GM12874 (cell line): Measurements from ENCODE around the gene SPRYD4.

Experiments
- TF ChIP-seq, protein P1 (sequence below): IDR thresholded peaks from 2 replicates; pipeline ENCODE4 v1.5.1; 2011; ENCODE audit warnings: low read depth, mild to moderate bottlenecking, control low read depth, low read length, moderate library complexity; ENCODE audit not compliant: insufficient read depth

SPRYD4 gene

DNA sequence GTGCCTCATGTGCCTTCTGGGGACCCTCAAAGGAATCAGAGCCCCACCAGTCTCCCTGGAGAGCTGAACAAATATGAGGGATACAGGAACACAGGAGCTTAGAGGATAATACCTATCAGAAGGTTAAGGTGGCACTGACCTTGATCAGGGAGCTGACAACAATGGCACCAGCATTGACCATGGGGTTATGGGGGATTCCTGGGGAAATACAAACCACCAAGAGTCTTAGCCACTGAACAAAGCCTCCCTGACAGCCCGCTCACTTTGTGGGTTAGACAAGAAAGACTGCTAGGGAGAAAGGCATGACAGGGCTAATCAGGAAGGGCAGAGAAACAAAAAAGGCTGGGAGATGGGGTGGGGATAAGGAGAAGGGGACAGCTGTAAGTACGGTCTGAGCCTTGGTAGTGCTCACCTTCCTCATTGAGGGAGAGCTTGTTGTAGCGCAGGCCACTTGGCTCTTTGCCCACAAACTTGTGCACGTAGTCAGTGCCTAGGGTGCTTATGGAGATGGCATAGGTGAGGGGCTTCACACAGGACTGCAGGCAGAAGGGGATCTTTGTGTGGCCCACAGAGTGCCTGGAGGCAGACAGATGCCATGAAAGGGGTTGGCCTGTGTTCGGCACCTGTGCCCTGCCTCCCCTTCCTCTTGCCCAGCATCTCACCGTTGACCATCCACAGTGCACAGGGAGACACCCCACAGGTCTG lies 9.3 kb downstream of the SPRYD4 start:
- TF ChIP-seq, protein P1, sequence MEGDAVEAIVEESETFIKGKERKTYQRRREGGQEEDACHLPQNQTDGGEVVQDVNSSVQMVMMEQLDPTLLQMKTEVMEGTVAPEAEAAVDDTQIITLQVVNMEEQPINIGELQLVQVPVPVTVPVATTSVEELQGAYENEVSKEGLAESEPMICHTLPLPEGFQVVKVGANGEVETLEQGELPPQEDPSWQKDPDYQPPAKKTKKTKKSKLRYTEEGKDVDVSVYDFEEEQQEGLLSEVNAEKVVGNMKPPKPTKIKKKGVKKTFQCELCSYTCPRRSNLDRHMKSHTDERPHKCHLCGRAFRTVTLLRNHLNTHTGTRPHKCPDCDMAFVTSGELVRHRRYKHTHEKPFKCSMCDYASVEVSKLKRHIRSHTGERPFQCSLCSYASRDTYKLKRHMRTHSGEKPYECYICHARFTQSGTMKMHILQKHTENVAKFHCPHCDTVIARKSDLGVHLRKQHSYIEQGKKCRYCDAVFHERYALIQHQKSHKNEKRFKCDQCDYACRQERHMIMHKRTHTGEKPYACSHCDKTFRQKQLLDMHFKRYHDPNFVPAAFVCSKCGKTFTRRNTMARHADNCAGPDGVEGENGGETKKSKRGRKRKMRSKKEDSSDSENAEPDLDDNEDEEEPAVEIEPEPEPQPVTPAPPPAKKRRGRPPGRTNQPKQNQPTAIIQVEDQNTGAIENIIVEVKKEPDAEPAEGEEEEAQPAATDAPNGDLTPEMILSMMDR: no peak

DNA sequence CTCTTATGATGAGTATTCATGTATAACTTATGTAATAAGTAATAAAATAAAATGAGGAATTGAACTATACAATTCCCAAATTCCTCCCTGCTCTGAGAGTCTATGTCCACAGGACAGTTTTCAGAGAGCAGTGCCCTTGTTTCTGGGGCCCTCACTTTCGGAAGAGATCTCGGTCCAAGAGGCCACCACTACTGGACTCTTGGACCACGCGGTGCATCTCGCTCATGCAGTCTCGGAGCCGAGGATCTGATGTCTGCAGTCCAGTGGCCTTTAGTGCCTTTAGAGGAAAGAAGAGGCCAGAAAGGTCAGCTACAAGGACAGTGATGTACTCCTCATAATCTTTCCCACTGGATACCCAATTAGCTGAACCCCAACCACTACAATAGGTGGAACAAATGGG lies 11.2 kb downstream of the SPRYD4 start:
- TF ChIP-seq, protein P1: no peak

DNA sequence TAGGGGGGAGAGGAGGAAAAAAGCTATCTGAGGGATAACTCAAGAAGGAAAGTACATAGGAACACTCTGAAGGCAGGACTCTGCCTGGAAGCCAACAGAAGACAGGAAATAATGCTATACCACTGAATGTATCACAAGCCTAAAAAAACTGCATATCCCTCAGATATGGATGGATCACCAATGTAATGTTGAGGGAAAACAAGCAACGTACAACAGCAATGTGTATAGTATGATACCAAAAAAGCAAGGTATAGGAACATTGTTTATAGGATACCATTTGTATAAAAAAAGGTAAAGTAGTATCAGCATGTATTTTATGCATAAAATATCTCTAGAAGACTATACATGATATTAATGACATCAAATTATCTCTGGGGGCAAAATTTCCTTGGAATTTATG lies 16.2 kb downstream of the SPRYD4 start:
- TF ChIP-seq, protein P1: no peak

DNA sequence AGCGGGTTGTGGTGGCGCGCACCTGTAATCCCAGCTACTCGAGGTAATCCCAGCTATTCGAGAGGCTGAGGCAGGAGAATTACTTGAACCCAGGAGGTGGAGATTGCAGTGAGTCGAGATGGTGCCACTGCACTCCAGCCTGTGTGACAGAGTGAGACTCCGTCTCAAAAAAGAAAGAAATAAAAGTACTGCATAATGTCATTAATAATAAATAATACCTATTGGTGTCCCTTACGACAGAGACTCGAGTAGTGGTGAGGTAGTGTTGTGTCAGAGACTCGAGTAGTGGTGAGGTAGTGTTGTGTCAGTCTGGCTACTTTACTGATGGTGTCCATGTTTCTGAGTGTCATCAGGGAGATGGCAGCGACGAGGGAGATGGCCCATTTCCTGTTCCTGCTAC lies 18.3 kb downstream of the SPRYD4 start:
- TF ChIP-seq, protein P1: no peak

DNA sequence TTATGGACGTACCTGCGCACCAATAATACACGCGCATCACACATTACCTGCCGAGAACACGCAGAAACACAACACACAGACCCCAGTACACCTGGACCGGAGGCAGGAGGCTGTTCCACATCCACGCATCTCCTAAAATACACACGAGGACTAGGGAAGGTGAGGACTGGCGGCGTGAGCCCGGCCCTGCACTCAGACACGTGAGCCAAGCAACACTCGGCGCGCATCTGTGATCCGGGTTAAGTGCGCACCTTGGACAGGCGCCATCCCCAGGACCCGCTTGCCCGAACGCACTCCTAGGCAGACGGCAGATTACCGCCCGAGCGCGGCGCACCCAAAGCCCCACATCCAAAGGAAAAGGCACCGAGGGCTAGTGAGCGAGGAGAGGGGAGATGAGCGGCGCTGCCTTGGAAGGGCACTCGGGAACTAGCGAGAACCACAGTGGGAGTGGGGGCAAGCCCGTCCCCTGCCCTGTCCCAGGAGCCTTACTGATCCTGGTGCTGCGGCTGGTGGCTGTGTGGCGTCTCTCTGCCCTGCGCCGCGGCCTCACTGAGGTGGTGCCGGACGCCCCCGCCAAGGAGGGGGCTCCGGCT lies 19.2 kb downstream of the SPRYD4 start:
- TF ChIP-seq, protein P1: no peak

DNA sequence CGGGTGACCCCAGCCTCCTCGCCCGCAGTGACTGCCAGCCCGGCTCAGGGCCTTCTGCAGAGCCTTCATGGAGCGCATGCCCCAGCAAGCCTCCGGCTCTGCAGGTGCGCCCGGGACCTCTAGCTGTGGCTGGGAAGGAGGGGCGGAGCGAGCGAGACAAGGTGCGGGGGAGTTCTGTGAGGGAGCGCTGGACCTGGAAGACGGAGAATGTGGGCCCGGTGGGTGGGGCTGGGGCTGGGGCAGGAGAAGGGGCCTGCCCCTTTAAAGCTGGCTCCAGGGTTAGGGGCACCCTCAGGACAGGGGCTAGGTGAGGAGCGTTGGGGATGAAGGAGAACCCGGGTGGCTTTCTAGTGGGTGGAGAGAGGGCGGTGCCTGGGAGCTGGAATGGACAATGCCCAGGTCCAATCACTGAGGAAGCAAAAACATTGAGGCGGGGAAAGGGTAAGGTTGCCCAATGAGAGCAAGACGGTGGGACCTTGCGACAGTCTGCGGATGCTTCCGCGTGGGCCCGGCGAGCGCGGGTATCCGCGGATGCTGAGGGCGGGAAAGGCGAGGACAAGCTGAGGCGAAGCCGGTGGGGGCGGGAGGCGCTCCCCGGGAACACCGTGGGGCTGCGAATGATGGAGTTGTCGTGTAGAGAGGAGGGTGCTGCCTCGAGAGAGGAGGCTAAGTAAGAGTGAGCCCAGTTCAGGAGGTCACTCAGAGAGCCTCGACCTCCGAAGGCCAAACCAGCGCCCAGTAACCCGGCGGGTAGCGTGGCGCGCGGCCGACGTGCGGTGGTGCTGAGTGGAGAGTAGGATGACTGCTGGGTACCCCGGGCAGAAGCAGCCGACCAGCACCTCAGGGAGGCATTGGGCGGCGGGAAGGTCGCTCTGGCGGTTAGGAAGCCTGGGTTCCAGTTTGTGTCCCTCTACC lies 19.9 kb downstream of the SPRYD4 start, which contains the start of gene GLS2:
GLS2 (minus strand) TSS at position 121 of the 915 bp plus-strand sequence; CDS start at position 78, 43 bp downstream.
- TF ChIP-seq, protein P1: no peak

DNA sequence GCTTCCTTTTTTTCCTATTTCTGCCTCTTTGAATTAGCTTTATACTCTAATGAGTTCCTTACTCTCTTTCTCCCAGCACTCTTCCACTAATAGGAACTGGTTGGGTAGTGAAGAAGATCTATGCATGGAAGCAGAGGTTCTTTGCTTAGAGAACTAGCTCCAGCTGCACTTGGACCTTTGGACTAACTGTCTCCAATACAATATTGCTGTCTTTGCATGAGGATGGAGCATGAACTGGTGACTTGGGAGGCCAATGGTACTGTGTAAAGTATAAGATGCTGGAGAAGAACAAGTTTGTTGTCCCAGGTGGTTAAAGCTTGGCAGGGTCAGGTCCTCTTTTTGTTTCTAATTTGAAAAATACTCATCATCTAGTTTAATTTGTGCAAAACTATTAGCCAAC lies 22.0 kb downstream of the SPRYD4 start:
- TF ChIP-seq, protein P1: no peak
